SIG-M5 (cell line): ENCODE measurements around the gene ATP2B2.

Source experiments
- DNase-seq: peaks from one replicate; lab custom pipeline; 2025; lab: John Stamatoyannopoulos, UW

Gene ATP2B2

DNA sequence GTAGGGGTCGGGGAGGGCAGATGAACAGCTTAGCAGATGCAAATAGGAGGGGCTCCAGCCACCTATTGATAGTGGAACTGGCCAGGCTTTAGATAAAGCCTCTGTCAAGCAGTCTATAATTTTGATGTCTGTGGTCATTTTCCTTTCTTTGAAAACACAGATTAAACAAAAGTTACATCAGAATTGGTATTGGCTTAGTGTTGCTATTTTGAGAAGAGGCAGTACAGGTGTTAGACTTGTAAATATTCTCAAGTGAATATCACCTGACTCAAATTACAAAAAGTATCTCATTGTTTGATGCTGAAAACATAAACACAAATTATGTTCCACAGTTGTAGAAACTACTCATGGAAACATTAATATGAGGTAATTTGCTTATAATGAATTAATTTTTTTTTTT lies 230.8 kb downstream of the ATP2B2 start:
- DNase-seq: no peak
